Measurements from ENCODE around the gene CA11. TPM values are rescaled to one million over a fixed set of nuclear protein-coding genes. Genes with fewer than 3 reads are reported as not detected.
"Not testable (repeated sequence)": the region's sequence is repeated elsewhere in the genome, so short reads cannot be mapped to it uniquely, and the experiment has no call there.

Gene CA11
- total and polyA plus RNA-seq, 5 experiments from 2014 or later = 6.6 to 21.3 (median 14.1) TPM

GRCh38 chr19:48664476-48664875 is 18.5 kb upstream of the CA11 start:
- H3K36me3 Mint-ChIP-seq = no peaks in the 10 kb centered on the region
- peaks cover 0 to under 1% (median 0%) of the 10 kb centered on the region in 9 donors for H3K9me3 Mint-ChIP-seq
- H3K4me3 Mint-ChIP-seq = no peak overlapping the region
- no peak for ATAC-seq
- no peak for DNase-seq
- peaks cover 8 to 12% (median 9%) of the 10 kb centered on the region in 4 donors for H3K4me1 Mint-ChIP-seq
- POLR2A ChIA-PET = no interaction called here
- no peaks in the 10 kb centered on the region for H3K27me3 Mint-ChIP-seq
- no peak overlapping the region for H3K27ac Mint-ChIP-seq

DNA sequence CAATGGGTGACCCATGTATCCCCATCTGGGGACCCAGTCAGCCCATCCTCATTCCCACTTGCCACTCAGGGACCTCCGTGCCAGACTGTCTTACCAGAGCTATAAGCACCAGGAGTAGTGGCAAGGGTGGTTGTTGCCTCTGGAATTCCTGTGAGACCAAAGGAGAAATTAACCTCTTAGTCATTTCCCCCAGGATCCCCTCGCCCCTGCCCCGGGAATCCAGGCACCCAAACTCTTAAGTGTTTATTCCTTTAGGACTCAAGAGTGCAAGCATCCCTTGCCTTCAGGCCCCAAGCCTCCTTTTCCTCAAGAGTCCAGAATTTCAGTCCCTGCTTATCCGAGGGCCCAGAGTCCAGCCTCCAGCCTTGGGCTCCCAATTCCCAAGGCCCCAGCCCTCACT is 17.7 kb upstream of the CA11 start:
- H3K4me3 Mint-ChIP-seq = no peak overlapping the region
- POLR2A ChIA-PET = interaction anchor here (0.8 kb wide), 1 partner anchor 21 kb away, joined by 3 read pairs; no protein-coding TSS in a partner anchor
- ATAC-seq = no peak

GRCh38 chr19:48661711-48662090 is 15.7 kb upstream of the CA11 start:
- peaks cover 0 to 1% (median 0%) of the 10 kb centered on the region in 5 donors for H3K27me3 Mint-ChIP-seq
- H3K9me3 Mint-ChIP-seq = no peaks in the 10 kb centered on the region
- H3K4me1 Mint-ChIP-seq = peaks cover 7 to 12% (median 9%) of the 10 kb centered on the region in 4 donors
- ATAC-seq = no peak
- H3K27ac Mint-ChIP-seq = peak overlapping the region in 1 of 10 donors; percentile 55
- no peak overlapping the region for H3K4me3 Mint-ChIP-seq
- DNase-seq = peak in 1 of 10 donors; percentile 46
- POLR2A ChIA-PET = interaction anchor here (1.1 kb wide), 1 partner anchor 11 kb away, joined by 4 read pairs; no protein-coding TSS in a partner anchor
- no peaks in the 10 kb centered on the region for H3K36me3 Mint-ChIP-seq

More for the DNA sequence above, 17.7 kb upstream of the CA11 start:
- peak in 1 of 10 donors; percentile 45 for DNase-seq
- H3K36me3 Mint-ChIP-seq = no peaks in the 10 kb centered on the region
- H3K27me3 Mint-ChIP-seq = peaks cover 0 to 1% (median 0%) of the 10 kb centered on the region in 5 donors
- H3K9me3 Mint-ChIP-seq = no peaks in the 10 kb centered on the region
- H3K27ac Mint-ChIP-seq = peak overlapping the region in 1 of 10 donors; percentile 24
- H3K4me1 Mint-ChIP-seq = peaks cover 8 to 12% (median 9%) of the 10 kb centered on the region in 4 donors

GRCh38 chr19:48660852-48661710 is 15.1 kb upstream of the CA11 start:
- ATAC-seq (peak; percentile 96), DNase-seq (peak; percentile 57 to 89 (median 82))
- H3K9me3 Mint-ChIP-seq = no peaks in the 10 kb centered on the region
- peaks cover 0 to 1% (median 0%) of the 10 kb centered on the region in 5 donors for H3K27me3 Mint-ChIP-seq
- H3K27ac Mint-ChIP-seq = peak overlapping the region; percentile 68 to 98 (median 92)
- H3K4me3 Mint-ChIP-seq = peak overlapping the region; percentile 72 to 87 (median 78)
- peaks cover 7 to 12% (median 9%) of the 10 kb centered on the region in 4 donors for H3K4me1 Mint-ChIP-seq
- POLR2A ChIA-PET = interaction anchor here (1.1 to 1.9 kb wide), 2 partner anchors 10 to 78 kb away, joined by 4 read pairs; no protein-coding TSS in a partner anchor
- H3K36me3 Mint-ChIP-seq = no peaks in the 10 kb centered on the region

GRCh38 chr19:48659768-48660167 is 13.8 kb upstream of the CA11 start:
- no peak for ATAC-seq
- no peak overlapping the region for H3K4me3 Mint-ChIP-seq
- H3K36me3 Mint-ChIP-seq = no peaks in the 10 kb centered on the region
- H3K27me3 Mint-ChIP-seq = peaks cover 0 to 1% (median 0%) of the 10 kb centered on the region in 5 donors
- H3K27ac Mint-ChIP-seq = no peak overlapping the region
- POLR2A ChIA-PET = interaction anchor here (0.7 to 1.9 kb wide), 3 partner anchors 14 to 853 kb away, joined by 3 to 4 read pairs (median 4); no protein-coding TSS in a partner anchor
- no peaks in the 10 kb centered on the region for H3K9me3 Mint-ChIP-seq
- H3K4me1 Mint-ChIP-seq = peaks cover 7 to 12% (median 9%) of the 10 kb centered on the region in 4 donors
- DNase-seq = peak in 1 of 10 donors; percentile 3

- DNase-seq (no peak), ATAC-seq (no peak)
- Mint-ChIP-seq H3K9me3 (no peaks in the 10 kb centered on the region), H3K4me3 (no peak overlapping the region), H3K4me1 (peaks cover 7 to 12% (median 9%) of the 10 kb centered on the region in 4 donors), H3K27me3 (peaks cover 0 to 1% (median 0%) of the 10 kb centered on the region in 5 donors), H3K36me3 (no peaks in the 10 kb centered on the region), H3K27ac (peak overlapping the region in 2 of 10 donors; percentile 52 to 53)
- POLR2A ChIA-PET = no interaction called here
Measured at GRCh38 chr19:48658483-48658882, 12.5 kb upstream of the CA11 start.

DNA sequence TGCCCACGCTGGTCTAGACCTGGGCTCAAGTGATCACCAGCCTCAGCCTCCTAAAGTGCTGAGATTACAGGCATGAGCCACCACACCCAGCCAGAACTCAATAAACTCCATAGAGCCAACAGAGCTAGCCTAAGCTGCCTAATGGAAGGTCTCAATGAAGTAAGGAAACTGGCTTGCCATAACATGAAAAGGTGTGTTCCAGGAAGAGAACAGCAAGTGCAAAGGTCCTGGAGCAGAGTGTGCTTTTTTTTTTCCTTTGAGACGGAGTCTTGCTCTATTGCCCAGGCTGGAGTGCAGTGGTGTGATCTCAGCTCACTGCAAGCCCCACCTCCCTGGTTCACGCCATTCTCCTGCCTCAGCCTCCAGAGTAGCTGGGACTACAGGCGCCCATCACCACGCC is 11.8 kb upstream of the CA11 start:
- POLR2A ChIA-PET = interaction anchor here (0.6 kb wide), 1 partner anchor 17 kb away, joined by 3 read pairs; no protein-coding TSS in a partner anchor
- ATAC-seq, H3K27ac Mint-ChIP-seq, H3K4me3 Mint-ChIP-seq, H3K36me3 Mint-ChIP-seq, DNase-seq, H3K9me3 Mint-ChIP-seq, H3K27me3 Mint-ChIP-seq: not testable (repeated sequence)
- peaks cover 7 to 14% (median 9%) of the 10 kb centered on the region in 4 donors for H3K4me1 Mint-ChIP-seq

DNA sequence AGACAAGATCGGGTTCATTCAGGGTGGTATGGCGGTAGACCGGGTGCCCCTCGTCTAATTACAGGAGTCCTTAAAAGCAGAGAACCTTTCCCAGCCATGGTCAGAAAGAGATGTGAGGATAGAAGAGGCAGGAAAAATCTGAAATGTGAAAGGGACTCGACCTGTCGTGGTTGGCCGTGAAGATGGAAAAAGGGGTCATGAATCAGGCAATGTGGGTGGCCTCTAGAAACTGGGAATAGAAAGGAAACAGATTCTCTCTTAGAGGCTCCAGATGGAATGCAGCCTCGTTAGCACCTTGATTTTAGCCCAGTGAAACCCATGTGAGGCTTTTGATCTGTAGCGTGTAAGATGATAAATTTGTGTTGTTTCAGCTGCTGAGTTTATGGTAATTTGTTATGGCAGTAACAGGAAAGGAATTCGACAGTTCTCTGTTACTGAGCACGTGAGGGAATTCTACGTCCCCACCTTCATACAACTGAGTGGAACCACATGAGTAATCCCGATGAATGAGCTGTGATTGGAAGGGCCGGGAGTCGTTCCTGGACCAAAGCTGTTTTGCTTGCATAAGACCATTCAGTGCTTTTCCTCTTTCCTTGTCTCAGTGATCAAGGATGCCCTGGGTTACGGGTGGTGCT is 11.0 kb upstream of the CA11 start:
- H3K9me3 Mint-ChIP-seq = no peaks in the 10 kb centered on the region
- H3K27me3 Mint-ChIP-seq = peaks cover 0 to 1% (median 0%) of the 10 kb centered on the region in 5 donors
- no peak overlapping the region for H3K4me3 Mint-ChIP-seq
- no peaks in the 10 kb centered on the region for H3K36me3 Mint-ChIP-seq
- peaks cover 7 to 12% (median 10%) of the 10 kb centered on the region in 4 donors for H3K4me1 Mint-ChIP-seq
- POLR2A ChIA-PET = no interaction called here
- ATAC-seq (no peak), DNase-seq (peak in 1 of 10 donors; percentile 10)
- H3K27ac Mint-ChIP-seq = peak overlapping the region in 2 of 10 donors; percentile 74 to 75

GRCh38 chr19:48654299-48655059 is 8.5 kb upstream of the CA11 start:
- no peaks in the 10 kb centered on the region for H3K9me3 Mint-ChIP-seq
- H3K36me3 Mint-ChIP-seq = no peaks in the 10 kb centered on the region
- no peak overlapping the region for H3K4me3 Mint-ChIP-seq
- H3K27me3 Mint-ChIP-seq = peaks cover 0 to 1% (median 0%) of the 10 kb centered on the region in 5 donors
- POLR2A ChIA-PET = no interaction called here
- peaks cover 3 to 14% (median 8%) of the 10 kb centered on the region in 4 donors for H3K4me1 Mint-ChIP-seq
- ATAC-seq (no peak), DNase-seq (peak in 1 of 10 donors; percentile 36)
- H3K27ac Mint-ChIP-seq = peak overlapping the region in 3 of 10 donors; percentile 25 to 48 (median 37)

GRCh38 chr19:48651683-48652048 is 5.7 kb upstream of the CA11 start:
- Mint-ChIP-seq H3K4me3 (no peak overlapping the region), H3K4me1 (peaks cover 11 to 37% (median 27%) of the 10 kb centered on the region in 4 donors), H3K36me3 (no peaks in the 10 kb centered on the region), H3K9me3 (no peaks in the 10 kb centered on the region), H3K27ac (peak overlapping the region in 4 of 10 donors; percentile 2 to 77 (median 35)), H3K27me3 (no peaks in the 10 kb centered on the region)
- POLR2A ChIA-PET = no interaction called here
- no peak for DNase-seq
- ATAC-seq = no peak

GRCh38 chr19:48650974-48651682 is 5.1 kb upstream of the CA11 start:
- no peaks in the 10 kb centered on the region for H3K9me3 Mint-ChIP-seq
- peak overlapping the region in 6 of 10 donors; percentile 0 to 54 (median 22) for H3K27ac Mint-ChIP-seq
- no peaks in the 10 kb centered on the region for H3K27me3 Mint-ChIP-seq
- POLR2A ChIA-PET = interaction anchor here (1.0 kb wide), 1 partner anchor 10 kb away, joined by 4 read pairs; no protein-coding TSS in a partner anchor
- H3K4me1 Mint-ChIP-seq = peaks cover 12 to 40% (median 31%) of the 10 kb centered on the region in 4 donors
- ATAC-seq (no peak), DNase-seq (no peak)
- peak overlapping the region in 1 of 10 donors; percentile 1 for H3K4me3 Mint-ChIP-seq
- H3K36me3 Mint-ChIP-seq = no peaks in the 10 kb centered on the region

Measured in naive thymus-derived CD8-positive, alpha-beta T cell (primary cell).